Naive thymus-derived CD4-positive, alpha-beta T cell (primary cell): ENCODE data around the gene GPC6. TPM values are rescaled to one million over a fixed set of nuclear protein-coding genes. Genes with fewer than 3 reads are reported as not detected.

Experiments used
- ATAC-seq: fragments of 150-1000 bp; cut with Tn5 transposase; 2 replicates; pipeline ENCODE4 v1.10.0; 2021; ENCODE audit warnings: mild to moderate bottlenecking, moderate library complexity
- CTCF ChIA-PET: fragments of 350-600 bp; sonication (Branson Sonifier 250); formaldehyde crosslinking; loops from one replicate; lab custom pipeline; 2021; ENCODE audit warnings: antibody characterized with exemption; lab: Charles Lee
- POLR2A ChIA-PET: fragments of 350-600 bp; sonication (Branson Sonifier 250); formaldehyde crosslinking; loops from one replicate; lab custom pipeline; 2021; ENCODE audit warnings: antibody characterized with exemption, inconsistent platforms; lab: Charles Lee
- DNase-seq, 9 donors: peaks; one replicate each; pipeline versions ENCODE4 v3.0.0 to v3.0.0-alpha.2; 2020 to 2022; ENCODE audit warnings: mixed read lengths in 1 of 9
- H3K27ac ChIP-seq: one replicate; pipeline ENCODE4 v1.7.0; 2013; ENCODE audit warnings: mild to moderate bottlenecking, low read depth, low read length, moderate library complexity
- H3K27me3 ChIP-seq, 2 donors: one replicate each; pipeline ENCODE4 v1.7.0; 2013; ENCODE audit warnings: low read length in 2 of 2, mild to moderate bottlenecking in 2 of 2, moderate library complexity in 2 of 2; ENCODE audit not compliant: control insufficient read depth in 2 of 2, insufficient read depth in 2 of 2
- H3K36me3 ChIP-seq, 3 experiments: 1 replicate in 2 of 3; 2 replicates in 1 of 3; pipeline ENCODE4 v1.7.0; 2013; ENCODE audit warnings: low read length in 3 of 3, mild to moderate bottlenecking in 3 of 3, moderate library complexity in 1 of 3; ENCODE audit not compliant: insufficient read depth in 3 of 3, control insufficient read depth in 2 of 3
- H3K4me1 ChIP-seq, 2 donors: one replicate each; pipeline ENCODE4 v1.7.0; 2013; ENCODE audit warnings: low read length in 2 of 2, mild to moderate bottlenecking in 2 of 2, moderate library complexity in 1 of 2; ENCODE audit not compliant: control insufficient read depth in 2 of 2, insufficient read depth in 2 of 2
- H3K4me3 ChIP-seq: 2 replicates; pipeline ENCODE4 v1.7.0; 2013; ENCODE audit warnings: mild to moderate bottlenecking, low read length
- H3K9me3 ChIP-seq, 3 experiments: 1 replicate in 2 of 3; 2 replicates in 1 of 3; pipeline ENCODE4 v1.7.0; 2013; ENCODE audit warnings: low read length in 3 of 3; ENCODE audit not compliant: control insufficient read depth in 2 of 3
- H3K27ac Mint-ChIP-seq, 9 donors: one replicate each; pipeline ENCODE4 v1.8.0; 2020 to 2022; ENCODE audit warnings: mixed read lengths in 9 of 9, mild to moderate bottlenecking in 8 of 9, moderate library complexity in 5 of 9, inconsistent platforms in 2 of 9
- H3K27me3 Mint-ChIP-seq, 5 donors: one replicate each; pipeline ENCODE4 v1.8.0; 2021 to 2022; ENCODE audit warnings: mixed read lengths in 5 of 5, mild to moderate bottlenecking in 1 of 5
- H3K36me3 Mint-ChIP-seq, 5 donors: one replicate each; pipeline ENCODE4 v1.8.0; 2020 to 2022; ENCODE audit warnings: mixed read lengths in 5 of 5, mild to moderate bottlenecking in 3 of 5, inconsistent platforms in 1 of 5
- H3K4me1 Mint-ChIP-seq, 7 donors: one replicate each; pipeline ENCODE4 v1.8.0; 2020 to 2022; ENCODE audit warnings: mixed read lengths in 7 of 7, mild to moderate bottlenecking in 3 of 7, inconsistent platforms in 1 of 7
- H3K4me3 Mint-ChIP-seq, 10 donors: one replicate each; pipeline ENCODE4 v1.8.0; 2020 to 2022; ENCODE audit warnings: mild to moderate bottlenecking in 10 of 10, mixed read lengths in 10 of 10, moderate library complexity in 6 of 10, inconsistent platforms in 2 of 10
- H3K9me3 Mint-ChIP-seq, 11 donors: one replicate each; pipeline ENCODE4 v1.8.0; 2020 to 2022; ENCODE audit warnings: mixed read lengths in 11 of 11, mild to moderate bottlenecking in 4 of 11, inconsistent platforms in 1 of 11, moderate library complexity in 1 of 11
- intact Hi-C, 2 donors: fragments of 100-400 bp; cut with micrococcal nuclease; formaldehyde crosslinking; loops; one replicate each; pipeline ENCODE4 v1.15.1; 2023
- polyA plus RNA-seq, 2 donors: library from polyadenylated mRNA; unstranded; fragments of 300-500 nt; fragmentation: Illumina TruSeq; gene quantifications; one replicate each; pipeline ENCODE4 v1.2.3, GENCODE V29; 2021
- total RNA-seq, 6 experiments: library from RNA in 5 of 6; stranded (reverse) in 5 of 6; gene quantifications; 1 replicate in 5 of 6; 2 replicates in 1 of 6; pipeline ENCODE4 v1.2.3 and lab custom pipeline; 2021 to 2026

Gene GPC6
- total and polyA plus RNA-seq, 7 experiments from 2014 or later = not detected

- Histone ChIP-seq H3K4me3 (no peak overlapping the region), H3K27me3 (no peaks in the 10 kb centered on the region), H3K27ac (no peak overlapping the region), H3K36me3 (no peaks in the 10 kb centered on the region), H3K4me1 (no peaks in the 10 kb centered on the region), H3K9me3 (no peaks in the 10 kb centered on the region)
- H3K4me1 Mint-ChIP-seq = peaks cover 0 to 2% (median 0%) of the 10 kb centered on the region in 7 donors
- ChIA-PET POLR2A (no interaction called here), CTCF (no interaction called here)
- ATAC-seq (no peak), DNase-seq (no peak)
- peaks cover 0 to 1% (median 0%) of the 10 kb centered on the region in 11 donors for H3K9me3 Mint-ChIP-seq
- H3K4me3 Mint-ChIP-seq = no peak overlapping the region
- H3K27me3 Mint-ChIP-seq = peaks cover 3 to 24% (median 12%) of the 10 kb centered on the region in 5 donors
- no peak overlapping the region for H3K27ac Mint-ChIP-seq
- intact Hi-C loops = no loop called here
- no peaks in the 10 kb centered on the region for H3K36me3 Mint-ChIP-seq
These were observed 943.6 kb downstream of the GPC6 start for GRCh38 chr13:94170145-94170571.

GRCh38 chr13:94172416-94172815, 945.8 kb downstream of the GPC6 start:
- no peaks in the 10 kb centered on the region for H3K36me3 Mint-ChIP-seq
- peaks cover 6 to 20% (median 8%) of the 10 kb centered on the region in 5 donors for H3K27me3 Mint-ChIP-seq
- no peak overlapping the region for H3K4me3 Mint-ChIP-seq
- Histone ChIP-seq H3K9me3 (no peaks in the 10 kb centered on the region), H3K36me3 (no peaks in the 10 kb centered on the region), H3K27ac (no peak overlapping the region), H3K4me1 (no peaks in the 10 kb centered on the region), H3K27me3 (no peaks in the 10 kb centered on the region), H3K4me3 (no peak overlapping the region)
- intact Hi-C loops = no loop called here
- peaks cover 0 to 8% (median 0%) of the 10 kb centered on the region in 7 donors for H3K4me1 Mint-ChIP-seq
- peaks cover 0 to under 1% (median 0%) of the 10 kb centered on the region in 11 donors for H3K9me3 Mint-ChIP-seq
- ATAC-seq (no peak), DNase-seq (no peak)
- ChIA-PET POLR2A (no interaction called here), CTCF (no interaction called here)
- H3K27ac Mint-ChIP-seq = no peak overlapping the region

GRCh38 chr13:94173312-94173854, 946.8 kb downstream of the GPC6 start:
- no peaks in the 10 kb centered on the region for H3K27me3 ChIP-seq
- no peaks in the 10 kb centered on the region for H3K36me3 Mint-ChIP-seq
- POLR2A ChIA-PET = no interaction called here
- no peaks in the 10 kb centered on the region for H3K9me3 Mint-ChIP-seq
- H3K4me1 ChIP-seq = peaks cover 0 to 3% of the 10 kb centered on the region in 2 donors
- no peaks in the 10 kb centered on the region for H3K9me3 ChIP-seq
- peaks cover 6 to 19% (median 8%) of the 10 kb centered on the region in 5 donors for H3K27me3 Mint-ChIP-seq
- no peak for ATAC-seq
- no peak overlapping the region for H3K27ac Mint-ChIP-seq
- CTCF ChIA-PET = interaction anchor here (0.6 kb wide), 1 partner anchor 169 kb away, joined by 3 read pairs; no protein-coding TSS in a partner anchor
- H3K4me3 ChIP-seq = no peak overlapping the region
- H3K4me3 Mint-ChIP-seq = no peak overlapping the region
- peaks cover 0 to 13% (median 3%) of the 10 kb centered on the region in 7 donors for H3K4me1 Mint-ChIP-seq
- H3K36me3 ChIP-seq = no peaks in the 10 kb centered on the region
- intact Hi-C loops = no loop called here
- DNase-seq = no peak
- H3K27ac ChIP-seq = no peak overlapping the region

DNA sequence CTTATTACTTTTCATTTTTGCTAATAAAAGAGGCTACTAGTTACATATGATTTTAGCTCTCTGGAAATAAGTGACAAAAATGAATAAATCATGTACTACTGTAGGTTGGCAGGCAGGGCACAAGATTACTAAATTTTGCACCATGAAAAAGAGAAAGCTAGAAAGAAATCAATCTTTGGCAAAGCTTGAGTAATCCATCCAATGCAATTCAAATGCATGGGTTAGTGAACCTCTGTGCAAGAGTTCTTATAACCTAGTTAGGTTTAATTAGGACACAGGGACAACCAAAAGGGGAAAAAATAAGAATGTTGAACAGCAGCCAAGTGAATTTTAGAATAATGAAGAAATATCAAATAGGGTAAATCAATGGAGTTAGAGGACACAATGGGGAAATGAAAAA, 947.4 kb downstream of the GPC6 start:
- CTCF ChIA-PET = no interaction called here
- H3K4me1 Mint-ChIP-seq = peaks cover 5 to 20% (median 9%) of the 10 kb centered on the region in 7 donors
- no peaks in the 10 kb centered on the region for H3K36me3 ChIP-seq
- POLR2A ChIA-PET = no interaction called here
- intact Hi-C loops = no loop called here
- H3K4me3 Mint-ChIP-seq = no peak overlapping the region
- peaks cover 0 to 10% of the 10 kb centered on the region in 2 donors for H3K4me1 ChIP-seq
- H3K36me3 Mint-ChIP-seq = no peaks in the 10 kb centered on the region
- H3K9me3 Mint-ChIP-seq = no peaks in the 10 kb centered on the region
- peaks cover 6 to 19% (median 8%) of the 10 kb centered on the region in 5 donors for H3K27me3 Mint-ChIP-seq
- H3K27ac ChIP-seq = no peak overlapping the region
- H3K27ac Mint-ChIP-seq = no peak overlapping the region
- H3K9me3 ChIP-seq = no peaks in the 10 kb centered on the region
- no peaks in the 10 kb centered on the region for H3K27me3 ChIP-seq
- DNase-seq (no peak), ATAC-seq (no peak)
- H3K4me3 ChIP-seq = no peak overlapping the region

- H3K36me3 ChIP-seq = no peaks in the 10 kb centered on the region
- intact Hi-C loops = no loop called here
- H3K27me3 ChIP-seq = no peaks in the 10 kb centered on the region
- Mint-ChIP-seq H3K9me3 (no peaks in the 10 kb centered on the region), H3K27ac (no peak overlapping the region), H3K4me1 (peaks cover 7 to 22% (median 11%) of the 10 kb centered on the region in 7 donors), H3K27me3 (peaks cover 0 to 19% (median 6%) of the 10 kb centered on the region in 5 donors), H3K4me3 (no peak overlapping the region), H3K36me3 (no peaks in the 10 kb centered on the region)
- H3K27ac ChIP-seq = no peak overlapping the region
- H3K4me1 ChIP-seq = peaks cover 0 to 11% of the 10 kb centered on the region in 2 donors
- ATAC-seq = no peak
- ChIA-PET CTCF (no interaction called here), POLR2A (no interaction called here)
- H3K9me3 ChIP-seq = no peaks in the 10 kb centered on the region
- no peak overlapping the region for H3K4me3 ChIP-seq
- no peak for DNase-seq
These were observed 948.5 kb downstream of the GPC6 start for GRCh38 chr13:94175076-94175475.

- ATAC-seq = no peak
These were observed 950.0 kb downstream of the GPC6 start for GRCh38 chr13:94176561-94176960.

GRCh38 chr13:94177041-94177440, 950.4 kb downstream of the GPC6 start:
- Mint-ChIP-seq H3K4me1 (peaks cover 7 to 22% (median 11%) of the 10 kb centered on the region in 7 donors), H3K9me3 (no peaks in the 10 kb centered on the region)

More at GRCh38 chr13:94176561-94176960, 950.0 kb downstream of the GPC6 start:
- H3K27ac Mint-ChIP-seq = no peak overlapping the region
- H3K27ac ChIP-seq = no peak overlapping the region
- no peak overlapping the region for H3K4me3 Mint-ChIP-seq
- H3K4me1 Mint-ChIP-seq = peaks cover 7 to 22% (median 11%) of the 10 kb centered on the region in 7 donors
- ChIA-PET POLR2A (no interaction called here), CTCF (no interaction called here)
- no peaks in the 10 kb centered on the region for H3K27me3 ChIP-seq
- DNase-seq = no peak
- no peaks in the 10 kb centered on the region for H3K36me3 ChIP-seq
- peaks cover 0 to 11% of the 10 kb centered on the region in 2 donors for H3K4me1 ChIP-seq
- H3K9me3 Mint-ChIP-seq = no peaks in the 10 kb centered on the region
- no peaks in the 10 kb centered on the region for H3K36me3 Mint-ChIP-seq
- H3K9me3 ChIP-seq = no peaks in the 10 kb centered on the region
- H3K27me3 Mint-ChIP-seq = peaks cover 0 to 12% (median 3%) of the 10 kb centered on the region in 5 donors
- intact Hi-C loops = no loop called here
- H3K4me3 ChIP-seq = no peak overlapping the region

More at GRCh38 chr13:94177041-94177440, 950.4 kb downstream of the GPC6 start:
- H3K27me3 ChIP-seq = no peaks in the 10 kb centered on the region
- no peaks in the 10 kb centered on the region for H3K9me3 ChIP-seq
- ATAC-seq = no peak
- no peaks in the 10 kb centered on the region for H3K36me3 ChIP-seq
- POLR2A ChIA-PET = no interaction called here
- Mint-ChIP-seq H3K27me3 (peaks cover 0 to 12% (median 3%) of the 10 kb centered on the region in 5 donors), H3K36me3 (no peaks in the 10 kb centered on the region), H3K4me3 (no peak overlapping the region), H3K27ac (no peak overlapping the region)
- H3K4me3 ChIP-seq = no peak overlapping the region
- CTCF ChIA-PET = no interaction called here
- no peak overlapping the region for H3K27ac ChIP-seq
- intact Hi-C loops = no loop called here
- peaks cover 0 to 11% of the 10 kb centered on the region in 2 donors for H3K4me1 ChIP-seq
- no peak for DNase-seq
